Placental epithelial cell (primary cell): ENCODE data around the gene SHLD1. TPM values are rescaled to one million over a fixed set of nuclear protein-coding genes. Genes with fewer than 3 reads are reported as not detected.

ENCODE experiments used
- small RNA-seq: library from RNA; depleted of rRNA; stranded (forward); fragments of <200 nt; gene quantifications from one replicate; pipeline ENCODE3, GENCODE V24; 2012
- total RNA-seq: library from RNA; depleted of rRNA; stranded (reverse); fragments of >200 nt; gene quantifications from 2 replicates; pipeline ENCODE4 v1.2.3, GENCODE V29; 2012

Gene SHLD1
- total RNA-seq: 0.54 and 1.6 TPM in 2 replicates

GRCh38 chr20:5749952-5750779, at the start of gene SHLD1:
TSS of gene SHLD1 (plus strand) at chr20:5750401. CDS start at chr20:5772866, 22,465 bp downstream.

Small RNA genes within 50 kb of the gene (small RNA-seq; reads per million reads assigned to genes)
- gene RNU1-55P: 1.6 reads per million, percentile 73 among the genes with 10 or more reads in this experiment

Other genes with a start within 250 kb of the SHLD1 start
- 9.5 and 12.6 TPM in 2 replicates for gene GPCPD1, start 139.4 kb upstream of the SHLD1 start, total RNA-seq
- 0.22 TPM in 1 of 2 replicates, not detected in the other for gene CHGB, start 161.1 kb downstream of the SHLD1 start, total RNA-seq
- gene TRMT6, start 200.1 kb downstream of the SHLD1 start, total RNA-seq: 3.5 and 5.7 TPM in 2 replicates
- 3.1 and 5.1 TPM in 2 replicates for gene MCM8, start 200.3 kb downstream of the SHLD1 start, total RNA-seq